Amygdala (tissue), 56 donors: ENCODE data around the gene SLC6A18.
"Not testable (repeated sequence)": the region's sequence is repeated elsewhere in the genome, so short reads cannot be mapped to it uniquely, and the experiment has no call there.

Experiments
- DNase-seq, 56 donors: peaks; one replicate each; lab custom pipeline; 2025; lab: John Stamatoyannopoulos, UW

Gene SLC6A18

DNA sequence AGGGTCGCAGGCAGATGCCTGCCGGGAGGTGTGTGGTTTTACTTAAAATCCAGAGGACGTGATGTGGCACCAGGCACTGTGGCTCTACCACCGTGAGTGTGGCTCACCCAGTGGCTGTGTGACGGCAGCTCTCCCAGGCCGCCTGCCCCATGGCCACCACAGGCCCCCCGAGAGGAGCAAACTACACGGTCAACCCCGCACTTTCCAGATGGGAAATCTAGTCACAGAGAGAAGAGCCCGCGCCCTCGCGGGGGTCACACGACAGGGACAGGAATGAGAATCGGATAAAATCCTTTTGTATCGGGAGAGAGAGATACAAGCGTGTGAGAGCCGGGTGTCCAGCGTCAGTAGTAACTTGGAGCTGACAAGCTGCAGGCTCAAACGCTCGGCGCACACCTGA lies 45.2 kb downstream of the SLC6A18 start:
- no peak for DNase-seq

DNA sequence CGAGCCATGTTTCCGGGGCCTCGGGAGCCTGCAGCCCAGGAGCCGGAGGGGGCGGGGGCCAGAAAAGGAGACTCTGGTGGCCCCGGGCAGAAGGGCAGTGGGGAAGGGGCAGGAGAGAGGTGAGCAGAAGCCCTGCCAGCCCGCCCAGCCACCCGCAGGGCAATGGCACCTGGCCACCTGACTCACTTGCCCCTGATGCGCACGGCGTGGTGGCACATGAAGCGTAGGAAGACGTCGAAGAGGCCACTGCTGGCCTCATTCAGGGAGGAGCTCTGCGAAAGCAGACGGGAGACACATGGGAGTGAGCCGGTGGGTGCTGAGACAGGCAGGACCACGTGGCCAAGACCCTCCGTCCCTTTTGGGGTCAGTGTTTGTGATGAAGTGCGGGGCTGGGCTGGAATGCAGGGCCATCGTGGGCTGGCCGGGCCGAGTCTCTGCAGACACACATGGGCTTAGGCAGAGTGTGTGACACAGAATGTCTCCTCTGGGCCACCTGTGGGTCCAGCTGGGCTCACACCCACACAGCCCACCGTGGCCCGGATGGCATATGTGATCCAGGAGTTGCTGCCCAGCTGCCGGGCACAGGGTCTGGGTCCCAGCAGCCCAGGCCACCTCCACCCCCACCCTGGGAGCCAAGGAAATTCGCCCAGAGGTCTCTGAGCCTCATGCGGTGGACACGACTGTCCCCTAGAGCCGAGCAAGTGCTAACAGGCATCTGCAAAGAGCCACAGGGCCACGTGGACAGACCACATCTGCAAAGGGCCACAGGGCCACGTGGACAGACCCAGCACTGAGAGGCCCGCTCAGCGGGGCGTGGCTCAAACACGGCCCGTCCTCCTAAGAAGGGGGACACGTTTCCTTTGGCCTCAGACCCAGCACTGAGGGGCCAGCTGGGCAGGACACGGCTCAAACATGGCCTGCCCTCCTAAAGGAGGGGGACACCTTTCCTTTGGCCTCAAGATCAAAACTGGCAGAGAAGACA lies 46.0 kb downstream of the SLC6A18 start:
- DNase-seq, result no peak

DNA sequence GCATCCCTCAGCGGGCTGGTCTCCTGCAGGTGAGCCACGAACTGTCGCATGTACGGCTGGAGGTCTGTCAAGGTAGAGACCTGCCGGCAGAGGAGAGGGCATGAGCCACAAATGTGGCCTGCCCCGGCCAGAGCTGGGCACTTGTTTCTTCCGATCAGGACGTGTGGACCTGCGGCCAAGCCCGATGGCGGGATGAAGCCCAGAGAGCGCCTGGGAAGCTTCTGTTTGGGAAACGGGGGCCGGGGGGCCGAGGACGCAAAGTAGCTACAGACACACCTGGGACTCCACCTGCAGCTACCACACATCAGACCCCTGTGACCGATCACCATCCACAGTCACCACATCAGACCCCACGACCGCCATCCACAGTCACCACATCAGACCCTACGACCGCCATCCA lies 47.0 kb downstream of the SLC6A18 start:
- DNase-seq, result no peak

DNA sequence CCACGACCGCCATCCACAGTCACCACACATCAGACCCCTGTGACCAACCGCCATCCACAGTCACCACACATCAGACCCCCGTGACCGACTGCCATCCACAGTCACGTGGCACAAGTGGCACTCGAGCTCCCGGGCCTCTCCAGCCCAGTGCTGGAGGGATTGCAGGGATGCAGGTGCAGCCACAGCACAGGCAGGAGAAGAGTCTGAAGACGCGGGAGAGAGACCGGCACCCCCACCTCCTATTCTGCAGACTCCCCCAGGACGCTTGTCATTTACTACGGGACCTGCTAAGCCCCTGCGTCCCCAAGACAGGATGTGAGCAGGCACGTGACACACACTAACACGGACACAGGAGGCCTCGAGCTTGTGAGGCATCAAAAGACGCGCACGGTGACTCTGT lies 48.6 kb downstream of the SLC6A18 start:
- no peak for DNase-seq

DNA sequence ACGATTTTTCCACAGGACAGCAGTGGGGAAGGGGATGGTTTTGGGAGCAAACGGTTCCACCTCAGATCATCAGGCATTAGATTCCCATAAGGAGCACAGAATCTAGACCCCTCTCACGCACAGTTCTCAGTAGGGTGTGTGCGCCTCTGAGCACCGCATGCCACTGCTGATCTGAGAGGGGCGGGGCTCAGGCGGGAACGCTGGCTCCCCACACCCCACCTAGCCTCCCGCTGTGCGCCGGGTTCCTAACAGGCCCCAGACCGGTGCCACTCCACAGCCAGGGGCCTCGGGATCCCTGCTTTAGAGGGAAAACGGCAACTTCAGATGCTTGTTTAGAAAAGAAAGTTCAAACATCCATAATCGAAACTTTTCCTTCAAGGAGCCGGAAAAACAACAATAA lies 49.3 kb downstream of the SLC6A18 start:
- DNase-seq, result no peak

DNA sequence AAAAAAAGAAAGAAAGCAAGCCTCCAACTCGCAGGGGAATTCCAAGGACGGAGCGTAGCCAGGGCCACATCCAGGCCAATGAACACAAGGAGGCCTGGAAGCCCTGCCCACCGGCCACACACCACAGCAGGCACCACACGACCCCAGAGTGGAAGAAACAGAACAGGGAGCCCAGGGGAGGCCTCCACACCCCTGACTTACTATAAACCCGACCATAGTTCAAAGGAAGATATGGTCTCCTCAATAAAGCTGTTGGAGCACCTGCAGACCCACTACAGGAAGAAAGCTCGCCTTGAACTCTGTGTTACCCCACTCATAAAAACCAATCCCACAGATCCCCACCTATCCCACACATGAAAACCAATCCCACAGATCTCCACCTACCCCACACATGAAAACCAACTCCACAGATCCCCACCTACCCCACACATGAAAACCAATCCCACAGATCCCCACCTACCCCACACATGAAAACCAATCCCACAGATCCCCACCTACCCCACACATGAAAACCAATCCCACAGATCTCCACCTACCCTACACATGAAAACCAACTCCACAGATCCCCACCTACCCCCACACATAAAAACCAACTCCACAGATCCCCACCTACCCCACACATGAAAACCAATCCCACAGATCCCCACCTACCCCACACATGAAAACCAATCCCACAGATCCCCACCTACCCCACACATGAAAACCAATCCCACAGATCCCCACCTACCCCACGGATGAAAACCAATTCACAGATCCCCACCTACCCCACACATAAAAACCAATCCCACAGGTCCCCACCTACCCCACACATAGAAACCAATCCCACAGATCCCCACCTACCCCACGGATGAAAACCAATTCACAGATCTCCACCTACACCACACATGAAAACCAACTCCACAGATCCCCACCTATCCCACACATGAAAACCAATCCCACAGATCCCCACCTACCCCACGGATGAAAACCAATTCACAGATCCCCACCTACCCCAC lies 50.5 kb downstream of the SLC6A18 start:
- not testable (repeated sequence) for DNase-seq

DNA sequence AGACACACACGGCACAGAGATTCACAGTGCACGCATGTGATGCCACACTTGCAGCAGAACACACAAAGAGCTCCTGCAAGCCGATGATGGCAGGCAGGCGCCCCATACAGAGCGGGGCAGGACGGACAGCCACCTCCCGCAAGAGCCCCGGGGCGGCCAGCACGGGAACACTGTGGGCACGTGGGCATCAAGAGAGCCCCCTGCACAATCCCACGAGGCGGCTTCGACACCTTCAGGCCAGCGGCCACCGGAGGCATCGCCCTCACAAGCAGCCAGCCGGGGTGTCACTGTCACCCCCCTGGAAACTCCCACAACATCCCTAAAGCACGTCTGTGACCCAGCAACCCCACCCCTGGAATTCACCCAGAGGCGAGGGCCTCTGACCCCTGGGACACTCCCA lies 51.7 kb downstream of the SLC6A18 start:
- DNase-seq, result no peak

DNA sequence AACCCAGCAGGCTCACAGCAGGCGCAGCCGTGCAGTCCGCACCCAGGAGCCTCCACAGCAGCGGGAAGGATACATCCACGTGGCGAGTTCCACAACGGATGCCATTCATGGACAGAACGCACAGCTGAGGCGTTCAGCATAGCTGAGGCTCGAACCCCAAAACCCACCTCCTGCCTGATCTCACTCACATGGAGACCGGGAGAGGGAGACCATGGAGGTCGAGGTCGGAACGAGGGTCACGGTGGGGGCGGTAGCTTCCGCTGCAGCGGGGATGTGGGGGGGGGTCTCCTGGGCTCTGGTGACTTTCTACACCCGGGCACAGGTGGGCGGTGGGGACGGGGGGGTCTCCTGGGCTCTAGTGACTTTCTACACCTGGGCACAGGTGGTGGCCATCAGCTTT lies 52.1 kb downstream of the SLC6A18 start:
- DNase-seq, result no peak

DNA sequence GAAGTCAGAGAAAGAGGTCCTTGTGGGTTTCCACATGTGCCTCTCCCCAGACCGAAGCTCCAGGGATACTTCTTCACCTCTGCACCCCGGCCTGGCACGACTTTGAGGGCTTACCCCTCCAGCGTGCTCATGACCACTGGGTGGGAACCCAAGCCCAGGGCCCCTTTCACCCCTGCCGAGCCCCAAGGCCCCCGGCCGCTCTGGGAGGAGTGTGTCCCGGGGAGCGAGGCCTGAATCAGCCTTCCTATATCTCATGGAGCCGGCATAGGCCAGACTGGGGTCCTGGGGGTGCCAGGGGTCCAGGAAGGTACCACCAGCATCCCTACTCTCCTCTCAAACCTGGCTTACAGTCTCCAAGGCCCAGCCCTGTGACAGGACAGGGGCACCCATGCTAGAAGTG lies 52.6 kb downstream of the SLC6A18 start:
- DNase-seq, result no peak

DNA sequence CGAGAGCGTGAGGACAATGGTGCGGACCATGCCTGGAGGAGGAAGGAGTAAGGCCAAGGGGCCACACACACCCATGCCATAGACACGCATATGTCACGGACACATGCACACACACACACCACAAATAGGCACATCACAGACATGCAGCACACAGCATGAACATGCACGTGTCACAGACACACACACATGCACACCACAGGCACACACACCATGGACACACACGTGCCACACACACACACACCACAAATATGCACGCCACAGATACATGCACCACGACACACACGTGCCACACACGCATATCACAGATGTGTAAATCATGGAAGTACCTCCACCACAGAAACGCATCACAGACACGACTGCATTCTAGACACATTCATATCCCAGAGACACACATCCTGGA lies 53.0 kb downstream of the SLC6A18 start:
- DNase-seq, result no peak

DNA sequence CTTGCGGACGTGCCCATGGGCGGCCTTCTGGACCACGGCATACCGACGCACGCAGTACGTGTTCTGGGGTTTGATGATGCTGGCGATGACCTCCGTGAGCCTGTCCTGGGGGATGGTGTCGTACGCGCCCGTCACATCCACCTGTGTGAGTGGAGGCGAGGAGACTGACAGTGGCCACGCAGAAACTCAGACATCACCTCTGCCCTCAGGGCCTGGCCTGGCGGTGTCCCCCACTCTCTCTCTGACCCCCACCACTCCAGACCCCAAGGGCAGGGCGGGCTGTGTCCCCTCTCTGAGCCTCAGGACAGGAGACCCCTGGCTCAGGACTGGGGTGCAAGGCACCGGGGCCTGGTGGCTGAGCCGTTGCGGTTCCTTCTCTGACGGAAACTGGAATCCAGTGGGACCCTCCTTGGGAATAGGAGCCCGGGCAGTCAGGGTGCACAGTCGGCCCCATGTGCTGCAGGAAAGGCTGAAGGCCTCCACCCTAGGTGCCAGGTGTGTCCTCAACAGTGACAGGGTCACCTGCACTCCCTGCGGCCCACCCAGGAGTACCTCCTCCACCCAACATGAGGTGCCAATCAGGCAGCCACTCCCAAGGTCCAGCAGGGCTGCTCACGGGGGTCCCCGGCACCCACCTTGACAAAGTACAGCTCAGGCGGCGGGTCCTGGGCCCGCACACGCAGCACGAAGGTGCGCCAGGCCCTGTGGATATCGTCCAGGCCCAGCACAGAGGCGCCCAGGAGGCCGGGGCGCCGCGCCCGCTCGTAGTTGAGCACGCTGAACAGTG lies 53.7 kb downstream of the SLC6A18 start:
- DNase-seq, result no peak

DNA sequence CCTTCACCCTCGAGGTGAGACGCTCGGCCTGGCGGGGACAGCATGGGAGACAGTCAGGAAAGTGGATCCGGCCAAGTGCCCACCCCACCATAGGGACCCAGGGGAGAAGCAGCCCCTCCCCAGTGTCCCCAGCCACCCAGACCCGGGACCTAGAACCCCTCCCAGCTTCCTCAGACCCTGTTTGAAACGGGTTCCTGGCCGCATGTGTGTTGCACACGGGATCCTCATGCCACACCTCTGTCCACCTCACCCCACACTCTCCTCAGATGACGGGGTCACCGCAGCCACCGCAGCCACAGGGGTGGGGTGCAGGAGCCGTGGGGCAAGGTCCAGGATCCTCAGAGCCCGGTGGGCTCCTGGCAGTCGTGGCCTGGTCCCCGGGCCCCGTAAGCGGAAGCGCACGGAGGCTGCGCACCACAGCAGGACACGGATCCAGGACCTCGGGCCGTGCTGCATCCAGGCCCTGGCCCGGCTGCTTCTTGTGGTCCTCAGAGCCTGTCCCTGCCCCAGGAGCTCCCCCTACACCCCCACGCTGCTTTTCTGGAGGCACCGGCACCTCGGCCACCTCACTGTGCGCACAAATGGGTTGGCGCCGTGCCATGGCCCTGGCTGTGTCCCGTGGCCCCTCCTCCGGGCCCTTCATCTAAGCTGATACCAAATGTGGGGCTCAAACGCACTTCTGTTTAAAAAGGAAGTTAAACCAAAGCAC lies 54.4 kb downstream of the SLC6A18 start:
- DNase-seq, result no peak

DNA sequence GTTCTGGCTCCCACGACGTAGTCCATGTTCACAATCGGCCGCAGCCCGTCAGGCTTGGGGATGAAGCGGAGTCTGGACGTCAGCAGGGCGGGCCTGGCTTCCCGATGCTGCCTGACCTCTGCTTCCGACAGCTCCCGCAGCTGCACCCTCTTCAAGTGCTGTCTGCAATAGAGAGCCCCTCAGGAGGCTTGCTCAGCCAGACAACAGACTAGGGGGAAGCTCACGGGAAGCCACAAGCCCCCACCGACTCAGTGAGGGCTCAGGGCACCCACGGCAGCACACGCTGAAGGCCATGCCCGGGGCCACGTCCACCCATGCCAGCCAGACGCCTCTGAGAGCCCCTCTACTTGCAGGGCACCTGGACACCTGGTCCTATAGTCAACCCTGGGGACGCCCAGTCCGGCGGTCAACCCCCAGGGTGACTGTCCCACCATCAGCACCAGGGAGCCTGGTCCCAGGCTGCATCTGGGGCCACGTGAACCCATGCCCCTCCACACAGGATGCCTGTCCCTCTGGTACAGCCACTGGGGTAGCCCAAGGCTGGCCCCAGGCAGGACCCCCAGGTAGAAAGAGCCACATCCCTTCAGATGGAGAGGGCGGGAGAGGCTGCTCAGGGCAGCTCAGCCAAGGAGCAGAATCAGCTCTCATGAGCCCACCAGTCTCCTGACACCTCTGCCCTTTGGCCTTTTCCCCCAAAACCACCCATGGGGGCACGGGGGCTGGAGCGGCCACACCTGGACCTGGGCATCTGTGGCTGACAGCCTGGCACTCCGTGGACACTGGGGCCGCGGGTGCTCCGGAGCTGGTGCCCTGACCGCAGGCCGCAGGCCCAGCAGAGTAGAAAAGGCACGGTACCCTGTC lies 55.2 kb downstream of the SLC6A18 start:
- DNase-seq, result no peak

DNA sequence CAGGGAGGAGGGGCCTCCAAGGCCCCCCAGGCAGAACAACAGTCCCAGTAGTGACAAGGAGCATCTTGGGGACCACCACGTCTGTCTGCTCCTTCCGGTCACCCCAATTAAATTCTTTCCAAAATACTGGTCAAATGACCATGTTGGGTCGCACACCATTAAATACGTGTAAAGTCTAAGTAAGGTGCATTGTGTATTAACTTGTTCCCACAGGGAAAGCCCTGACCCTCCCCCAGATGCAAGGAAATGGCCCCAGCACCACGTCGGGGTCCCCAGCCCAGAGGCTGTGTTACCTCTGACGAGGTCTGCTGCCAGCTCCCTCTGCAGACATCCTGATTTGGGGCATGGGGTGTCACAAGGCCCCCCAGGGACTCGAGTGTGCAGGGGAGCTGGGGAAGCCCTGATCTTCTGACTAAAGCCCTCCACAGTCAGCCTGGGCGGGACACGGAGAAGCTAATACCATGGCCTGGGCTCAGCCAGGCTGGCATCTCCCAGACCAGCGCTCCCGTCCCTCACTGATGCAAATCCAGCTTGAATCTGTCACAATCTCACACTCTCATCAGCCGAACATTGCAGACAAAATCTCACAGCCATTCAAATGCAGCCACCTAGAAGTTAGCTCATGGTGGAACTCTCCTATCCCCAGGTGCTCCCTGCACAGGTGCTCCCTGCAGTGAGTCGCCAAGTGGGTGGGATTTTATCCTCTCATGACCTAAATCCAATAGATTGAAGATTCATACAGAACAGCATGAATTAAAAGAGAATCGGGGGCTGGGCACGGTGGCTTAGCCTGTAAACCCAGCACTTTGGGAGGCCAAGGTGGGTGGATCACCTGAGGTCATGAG lies 56.1 kb downstream of the SLC6A18 start:
- no peak for DNase-seq

DNA sequence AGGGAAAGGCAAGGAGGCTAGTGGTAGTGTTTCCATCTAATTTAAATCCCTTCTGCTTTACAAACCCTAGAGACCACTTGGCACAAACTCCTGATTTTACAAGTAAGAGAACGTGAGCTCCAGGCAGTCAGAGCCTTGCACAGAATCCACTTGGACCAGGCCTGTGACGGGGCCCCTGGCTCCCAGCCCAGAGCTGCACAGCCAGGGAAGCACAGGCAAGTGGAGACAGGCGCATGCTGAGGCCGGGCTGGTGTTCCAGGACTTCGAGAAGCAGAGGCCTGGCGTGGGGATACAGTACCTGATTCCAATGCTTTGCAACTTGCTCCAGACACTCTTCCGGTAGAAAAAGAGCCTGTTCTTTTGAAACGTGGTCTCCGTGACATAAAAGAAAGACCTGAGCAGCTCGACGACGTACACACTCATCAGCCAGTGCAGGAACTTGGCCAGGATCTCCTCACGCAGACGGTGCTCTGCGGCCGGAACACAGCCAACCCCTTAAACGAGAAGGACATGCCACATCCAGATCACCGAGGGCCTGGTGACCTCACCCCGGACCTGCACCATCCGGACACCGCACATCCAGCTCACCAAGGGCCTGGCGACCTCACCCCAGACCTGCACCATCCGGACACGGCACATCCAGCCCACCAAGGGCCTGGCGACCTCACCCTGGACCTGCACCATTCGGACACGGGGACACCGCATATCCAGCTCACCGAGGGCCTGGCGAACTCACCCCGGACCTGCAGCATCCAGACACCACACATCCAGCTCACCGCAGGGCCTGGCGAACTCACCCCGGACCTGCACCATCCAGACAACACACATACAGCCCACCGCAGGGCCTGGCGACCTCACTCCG lies 57.2 kb downstream of the SLC6A18 start:
- DNase-seq, result no peak

DNA sequence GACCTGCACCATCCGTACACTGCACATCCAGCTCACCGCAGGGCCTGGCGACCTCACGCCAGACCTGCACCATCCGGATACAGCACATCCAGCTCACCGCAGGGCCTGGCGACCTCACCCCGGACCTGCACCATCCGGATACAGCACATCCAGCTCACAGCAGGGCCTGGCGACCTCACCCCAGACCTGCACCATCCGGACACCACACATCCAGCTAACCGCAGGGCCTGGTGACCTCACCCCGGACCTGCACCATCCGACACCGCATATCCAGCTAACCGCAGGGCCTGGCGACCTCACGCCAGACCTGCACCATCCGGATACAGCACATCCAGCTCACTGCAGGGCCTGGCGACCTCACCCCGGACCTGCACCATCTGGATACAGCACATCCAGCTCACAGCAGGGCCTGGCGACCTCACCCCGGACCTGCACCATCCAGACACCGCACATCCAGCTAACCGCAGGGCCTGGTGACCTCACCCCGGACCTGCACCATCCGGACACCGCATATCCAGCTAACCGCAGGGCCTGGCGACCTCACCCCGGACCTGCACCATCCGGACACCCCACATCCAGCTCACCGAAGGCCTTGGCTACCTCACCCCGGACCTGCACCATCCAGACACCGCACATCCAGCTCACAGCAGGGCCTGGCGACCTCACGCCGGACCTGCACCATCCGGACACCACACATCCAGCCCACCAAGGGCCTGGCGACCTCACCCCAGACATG lies 58.0 kb downstream of the SLC6A18 start:
- DNase-seq, result not testable (repeated sequence)
